ENCODE data around the gene AVPR2. TPM values are rescaled to one million over a fixed set of nuclear protein-coding genes. Genes with fewer than 3 reads are reported as not detected.

The AVPR2 gene
- total RNA-seq, 1 donor = not detected

GRCh38 chrX:153903238-153903980 is 1.1 kb upstream of the AVPR2 start:
- no peak for DNase-seq (ENCODE audit: insufficient read length, low spot score, missing footprints)
- H3K27me3 ChIP-seq (ENCODE audit: insufficient read depth, low read length) = no peaks in the 10 kb centered on the region
- no peaks in the 10 kb centered on the region for H3K79me2 ChIP-seq (ENCODE audit: insufficient read depth, low read length)
- H3K36me3 ChIP-seq (ENCODE audit: insufficient read depth, low read length) = no peaks in the 10 kb centered on the region
- no peak overlapping the region for H3K4me2 ChIP-seq (ENCODE audit: insufficient read depth, low read length)
- H3K4me1 ChIP-seq (ENCODE audit: insufficient read depth, low read length) = no peaks in the 10 kb centered on the region
- TF ChIP-seq CTCF (IDR thresholded peaks at IDR 0.05; ENCODE audit: extremely low read depth, low read depth, low read length) = no peak
- no peak overlapping the region for H3K27ac ChIP-seq (ENCODE audit: low read depth, low read length)
- H2AFZ ChIP-seq (ENCODE audit: low read length) = no peak overlapping the region
- H3K4me3 ChIP-seq (ENCODE audit: insufficient read depth, low read length) = no peak overlapping the region
- H3K9me3 ChIP-seq (ENCODE audit: low read depth, low read length) = no peaks in the 10 kb centered on the region
- no peaks in the 10 kb centered on the region for H4K20me1 ChIP-seq (ENCODE audit: insufficient read depth, low read length)

- no peaks in the 10 kb centered on the region for H3K36me3 ChIP-seq (ENCODE audit: insufficient read depth, low read length)
- H2AFZ ChIP-seq (ENCODE audit: low read length) = no peak overlapping the region
- H3K79me2 ChIP-seq (ENCODE audit: insufficient read depth, low read length) = no peaks in the 10 kb centered on the region
- H3K4me1 ChIP-seq (ENCODE audit: insufficient read depth, low read length) = no peaks in the 10 kb centered on the region
- no peak overlapping the region for H3K4me3 ChIP-seq (ENCODE audit: insufficient read depth, low read length)
- H3K27me3 ChIP-seq (ENCODE audit: insufficient read depth, low read length) = no peaks in the 10 kb centered on the region
- H3K4me2 ChIP-seq (ENCODE audit: insufficient read depth, low read length) = no peak overlapping the region
- H3K9me3 ChIP-seq (ENCODE audit: low read depth, low read length) = no peaks in the 10 kb centered on the region
- no peak for TF ChIP-seq CTCF (IDR thresholded peaks at IDR 0.05; ENCODE audit: extremely low read depth, low read depth, low read length)
- H3K27ac ChIP-seq (ENCODE audit: low read depth, low read length) = no peak overlapping the region
- no peak for DNase-seq (ENCODE audit: insufficient read length, low spot score, missing footprints)
- no peaks in the 10 kb centered on the region for H4K20me1 ChIP-seq (ENCODE audit: insufficient read depth, low read length)
These were observed 1.1 kb downstream of the AVPR2 start for GRCh38 chrX:153905481-153906095.

GRCh38 chrX:153906126-153906917 is 1.8 kb downstream of the AVPR2 start:
- no peak overlapping the region for H3K27ac ChIP-seq (ENCODE audit: low read depth, low read length)
- H3K27me3 ChIP-seq (ENCODE audit: insufficient read depth, low read length) = no peaks in the 10 kb centered on the region
- H2AFZ ChIP-seq (ENCODE audit: low read length) = no peak overlapping the region
- no peaks in the 10 kb centered on the region for H3K79me2 ChIP-seq (ENCODE audit: insufficient read depth, low read length)
- no peaks in the 10 kb centered on the region for H4K20me1 ChIP-seq (ENCODE audit: insufficient read depth, low read length)
- no peak for DNase-seq (ENCODE audit: insufficient read length, low spot score, missing footprints)
- H3K4me1 ChIP-seq (ENCODE audit: insufficient read depth, low read length) = no peaks in the 10 kb centered on the region
- H3K36me3 ChIP-seq (ENCODE audit: insufficient read depth, low read length) = no peaks in the 10 kb centered on the region
- no peak overlapping the region for H3K4me3 ChIP-seq (ENCODE audit: insufficient read depth, low read length)
- no peak for TF ChIP-seq CTCF (IDR thresholded peaks at IDR 0.05; ENCODE audit: extremely low read depth, low read depth, low read length)
- no peaks in the 10 kb centered on the region for H3K9me3 ChIP-seq (ENCODE audit: low read depth, low read length)
- no peak overlapping the region for H3K4me2 ChIP-seq (ENCODE audit: insufficient read depth, low read length)

- H2AFZ ChIP-seq (ENCODE audit: low read length) = no peak overlapping the region
- no peaks in the 10 kb centered on the region for H3K9me3 ChIP-seq (ENCODE audit: low read depth, low read length)
- no peak overlapping the region for H3K27ac ChIP-seq (ENCODE audit: low read depth, low read length)
- H4K20me1 ChIP-seq (ENCODE audit: insufficient read depth, low read length) = no peaks in the 10 kb centered on the region
- H3K4me3 ChIP-seq (ENCODE audit: insufficient read depth, low read length) = no peak overlapping the region
- no peaks in the 10 kb centered on the region for H3K27me3 ChIP-seq (ENCODE audit: insufficient read depth, low read length)
- no peak for DNase-seq (ENCODE audit: insufficient read length, low spot score, missing footprints)
- no peak overlapping the region for H3K4me2 ChIP-seq (ENCODE audit: insufficient read depth, low read length)
- no peaks in the 10 kb centered on the region for H3K4me1 ChIP-seq (ENCODE audit: insufficient read depth, low read length)
- no peaks in the 10 kb centered on the region for H3K36me3 ChIP-seq (ENCODE audit: insufficient read depth, low read length)
- no peaks in the 10 kb centered on the region for H3K79me2 ChIP-seq (ENCODE audit: insufficient read depth, low read length)
- no peak for TF ChIP-seq CTCF (IDR thresholded peaks at IDR 0.05; ENCODE audit: extremely low read depth, low read depth, low read length)
These were observed 3.0 kb downstream of the AVPR2 start for GRCh38 chrX:153907456-153907855.
